Liver (tissue), 10 donors: ENCODE results near the gene ZNF189. TPM values are rescaled to one million over a fixed set of nuclear protein-coding genes. Genes with fewer than 3 reads are reported as not detected.

ENCODE experiments used
- DNase-seq: peaks from one replicate; pipeline ENCODE4 v3.0.0-alpha.2; 2017; ENCODE audit warnings: low spot score
- H3K27ac ChIP-seq, 2 donors: one replicate each; pipeline ENCODE4 v1.7.0; 2013; ENCODE audit warnings: inconsistent platforms in 2 of 2, low read length in 2 of 2, control low read depth in 1 of 2, low read depth in 1 of 2, mild to moderate bottlenecking in 1 of 2
- H3K27me3 ChIP-seq, 4 donors: one replicate each; pipeline versions ENCODE4 v1.6.1 to v1.7.0; 2013; ENCODE audit warnings: low read length in 3 of 4, inconsistent platforms in 1 of 4, mild to moderate bottlenecking in 1 of 4, moderate library complexity in 1 of 4; ENCODE audit not compliant: control insufficient read depth in 4 of 4, insufficient read depth in 4 of 4
- H3K36me3 ChIP-seq, 4 donors: one replicate each; pipeline versions ENCODE4 v1.6.1 to v1.7.0; 2013; ENCODE audit warnings: low read length in 3 of 4, mild to moderate bottlenecking in 3 of 4, low read depth in 1 of 4, moderate library complexity in 1 of 4; ENCODE audit not compliant: control insufficient read depth in 4 of 4, insufficient read depth in 3 of 4
- H3K4me1 ChIP-seq, 4 donors: one replicate each; pipeline versions ENCODE4 v1.6.1 to v1.7.0; 2013; ENCODE audit warnings: low read length in 3 of 4, mild to moderate bottlenecking in 3 of 4, moderate library complexity in 1 of 4; ENCODE audit not compliant: control insufficient read depth in 4 of 4, insufficient read depth in 4 of 4
- H3K4me3 ChIP-seq, 3 donors: one replicate each; pipeline versions ENCODE4 v1.6.1 to v1.7.0; 2013; ENCODE audit warnings: low read length in 3 of 3, control low read depth in 1 of 3, low read depth in 1 of 3, mild to moderate bottlenecking in 1 of 3
- H3K9ac ChIP-seq, 2 donors: one replicate each; pipeline ENCODE4 v1.7.0; 2013; ENCODE audit warnings: low read length in 2 of 2, mild to moderate bottlenecking in 2 of 2, moderate library complexity in 2 of 2, control low read depth in 1 of 2, low read depth in 1 of 2
- H3K9me3 ChIP-seq, 4 donors: one replicate each; pipeline versions ENCODE4 v1.6.1 to v1.7.0; 2013; ENCODE audit warnings: low read length in 3 of 4; ENCODE audit not compliant: control insufficient read depth in 4 of 4
- CTCF ChIP-seq: fragments of 150-350 bp; IDR thresholded peaks from 2 replicates; pipeline ENCODE4 v1.5.1; 2017; ENCODE audit warnings: improper control_type of control experiment, low read depth, low read length; ENCODE audit not compliant: missing input control
- FOXA1 ChIP-seq: IDR thresholded peaks from 2 replicates; pipeline ENCODE4 v1.6.1; 2016; ENCODE audit warnings: antibody characterized with exemption
- HNF4A ChIP-seq, 2 donors: conservative IDR thresholded peaks; 2 replicates each; pipeline ENCODE4 v1.6.1; 2016; ENCODE audit warnings: antibody characterized with exemption in 2 of 2, mild to moderate bottlenecking in 2 of 2
- NR2F2 ChIP-seq: IDR thresholded peaks from 2 replicates; pipeline ENCODE4 v1.6.1; 2016; ENCODE audit warnings: antibody characterized with exemption
- RAD21 ChIP-seq, 2 donors: IDR thresholded peaks; 2 replicates each; pipeline ENCODE4 v1.6.1; 2016; ENCODE audit warnings: antibody characterized with exemption in 2 of 2, mild to moderate bottlenecking in 2 of 2
- SP1 ChIP-seq: IDR thresholded peaks from 2 replicates; pipeline ENCODE4 v1.6.1; 2018; ENCODE audit warnings: antibody characterized with exemption, mild to moderate bottlenecking
- ZBTB33 ChIP-seq: IDR thresholded peaks from 2 replicates; pipeline ENCODE4 v1.6.1; 2016; ENCODE audit warnings: antibody characterized with exemption
- WGBS: extraction: QIAGEN DNeasy Blood & Tissue Kit; methylation state at CpG from one replicate; pipeline ENCODE4 v1.1.7; 2013; 5-methylcytosine and 5-hydroxymethylcytosine counted together
- polyA plus RNA-seq, 2 donors: library from polyadenylated mRNA; stranded (reverse) in 1 of 2; unstranded in 1 of 2; fragments of 200-250 nt in 1 of 2; fragments of >200 nt in 1 of 2; fragmentation: Nextera tagmentation in 1 of 2; extraction: Ambion mirVana in 1 of 2; gene quantifications; one replicate each; pipeline versions ENCODE4 v1.2.1 to v1.2.3, GENCODE V29; 2013 to 2015
- small RNA-seq: library from RNA; depleted of rRNA; stranded (forward); fragments of <200 nt; gene quantifications from one replicate; pipeline ENCODE3, GENCODE V24; 2014
- total RNA-seq, 2 donors: library from RNA; depleted of rRNA; stranded (reverse); fragments of >200 nt; gene quantifications; one replicate each; pipeline ENCODE4 v1.2.3, GENCODE V29; 2014
- donor health status: healthy.
- donor health status: healthy.
- donor health status: healthy.
- donor health status: healthy.
- donor health status: healthy.

Gene ZNF189
- total and polyA plus RNA-seq, 4 donors: 4.4 to 16.1 (median 8.3) TPM

GRCh38 chr9:101458963-101459631 is 60.4 kb downstream of the ZNF189 start:
- Histone ChIP-seq H3K4me1 (peaks cover 0 to 5% (median 2%) of the 10 kb centered on the region in 4 donors), H3K36me3 (no peaks in the 10 kb centered on the region), H3K4me3 (no peak overlapping the region), H3K27me3 (no peaks in the 10 kb centered on the region), H3K9ac (no peak overlapping the region), H3K27ac (no peak overlapping the region), H3K9me3 (no peaks in the 10 kb centered on the region)
- TF ChIP-seq CTCF: peak; percentile 76
- TF ChIP-seq HNF4A (conservative IDR thresholded peaks at IDR 0.05): no peak
- no peak for TF ChIP-seq FOXA1
- peak; percentile 91 to 93 for TF ChIP-seq RAD21 (IDR thresholded peaks at IDR 0.05)
- no peak for TF ChIP-seq NR2F2
- TF ChIP-seq ZBTB33: no peak
- TF ChIP-seq SP1: no peak
- no peak for DNase-seq
- 50% methylated on average over 9 of the region's 9 CpGs for WGBS

Small RNAs within 50 kb of the gene (small RNA-seq; reads per million reads assigned to genes)
- not detected for gene AL353621.2

Other genes starting within 250 kb of the ZNF189 start
- gene BAAT, start 13.8 kb upstream of the ZNF189 start, total RNA-seq: 100 to 1,000 TPM in 1 of 2 donors, 10 to 100 TPM in 1; 31.9 to 167 TPM
- 100 to 1,000 TPM; 136 to 275 TPM for gene BAAT, start 13.8 kb upstream of the ZNF189 start, polyA plus RNA-seq
- 10 to 100 TPM in 1 of 2 donors, 1 to 10 TPM in 1; 9.0 to 11.9 TPM for gene MRPL50, start 233 bp upstream of the ZNF189 start, total RNA-seq
- 10 to 100 TPM in 1 of 2 donors, 1 to 10 TPM in 1; 5.7 to 12.3 TPM for gene MRPL50, start 233 bp upstream of the ZNF189 start, polyA plus RNA-seq
- gene ALDOB, start 36.9 kb downstream of the ZNF189 start, total RNA-seq: 1,000 to 10,000 TPM in 1 of 2 donors, 100 to 1,000 TPM in 1; 527 to 1,744 TPM
- gene ALDOB, start 36.9 kb downstream of the ZNF189 start, polyA plus RNA-seq: 1,000 to 10,000 TPM; 1,872 to 2,132 TPM
- 10 to 100 TPM; 12.7 to 13.9 TPM for gene RNF20, start 135.0 kb downstream of the ZNF189 start, total RNA-seq
- gene RNF20, start 135.0 kb downstream of the ZNF189 start, polyA plus RNA-seq: 1 to 10 TPM; 8.3 to 9.1 TPM
- gene PPP3R2, start 196.1 kb downstream of the ZNF189 start, total RNA-seq: under 1 TPM in 1 of 2 donors, not detected in 1; 0.08 TPM
- gene PPP3R2, start 196.1 kb downstream of the ZNF189 start, polyA plus RNA-seq: not detected